SJCRH30 (cell line): ENCODE measurements around the gene PCDHB8. TPM values are rescaled to one million over a fixed set of nuclear protein-coding genes. Genes with fewer than 3 reads are reported as not detected.
"Not testable (repeated sequence)": the region's sequence is repeated elsewhere in the genome, so short reads cannot be mapped to it uniquely, and the experiment has no call there.

ENCODE experiments used
- DNase-seq, 2 experiments: peaks; one replicate each; pipeline ENCODE4 v3.0.0-alpha.2; 2015 to 2020
- H3K27ac ChIP-seq: fragments of 250-450 bp; sonication (Bioruptor Pico); 2 replicates; pipeline ENCODE4 v1.5.1; 2020; ENCODE audit warnings: mild to moderate bottlenecking, moderate library complexity
- H3K27me3 ChIP-seq: fragments of 250-450 bp; sonication (Bioruptor Pico); 2 replicates; pipeline ENCODE4 v1.5.1; 2020; ENCODE audit warnings: mild to moderate bottlenecking, moderate library complexity
- H3K36me3 ChIP-seq: fragments of 250-450 bp; sonication (Bioruptor Pico); 2 replicates; pipeline ENCODE4 v1.5.1; 2020; ENCODE audit warnings: mild to moderate bottlenecking, moderate library complexity
- H3K4me1 ChIP-seq: fragments of 250-450 bp; sonication (Bioruptor Pico); 2 replicates; pipeline ENCODE4 v1.5.1; 2020; ENCODE audit warnings: mild to moderate bottlenecking, moderate library complexity
- H3K4me3 ChIP-seq: fragments of 250-450 bp; sonication (Bioruptor Pico); 2 replicates; pipeline ENCODE4 v1.5.1; 2020; ENCODE audit warnings: mild to moderate bottlenecking, moderate library complexity
- H3K9me3 ChIP-seq: fragments of 250-450 bp; sonication (Bioruptor Pico); replicated peaks from 2 replicates; pipeline ENCODE4 v1.5.1; 2020; ENCODE audit warnings: mild to moderate bottlenecking, moderate library complexity
- total RNA-seq: library from RNA; depleted of rRNA; stranded (reverse); fragments of >200 nt; shearing (Covaris generic); gene quantifications from 2 replicates; pipeline ENCODE4 v1.2.3, GENCODE V29; 2014; rRNA removed

PCDHB8 gene
- total RNA-seq, result 17.8 and 18.6 TPM in 2 replicates

DNA sequence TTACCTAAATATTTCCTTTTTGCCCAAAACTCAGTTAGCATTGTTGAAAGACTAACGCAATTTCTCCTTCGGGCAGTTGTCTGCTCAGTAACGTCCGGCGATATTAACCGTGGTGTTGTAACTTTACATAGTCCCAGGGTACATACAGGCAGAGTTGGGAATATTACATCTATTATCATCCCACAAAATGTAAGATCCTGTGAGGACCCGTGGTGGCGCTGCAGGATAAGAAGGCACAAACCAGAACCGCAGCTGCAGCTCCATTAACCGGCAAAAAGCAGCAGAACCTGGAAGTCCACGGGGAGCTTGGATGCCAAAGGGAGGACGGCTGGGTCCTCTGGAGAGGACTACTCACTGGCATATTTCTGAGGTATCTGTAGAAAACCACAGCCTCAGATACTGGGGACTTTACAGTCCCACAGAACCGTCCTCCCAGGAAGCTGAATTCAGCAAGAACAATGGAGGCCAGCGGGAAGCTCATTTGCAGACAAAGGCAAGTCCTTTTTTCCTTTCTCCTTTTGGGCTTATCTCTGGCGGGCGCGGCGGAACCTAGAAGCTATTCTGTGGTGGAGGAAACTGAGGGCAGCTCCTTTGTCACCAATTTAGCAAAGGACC lies at the start of gene PCDHB8:
PCDHB8 (plus strand) TSS at position 214 of the 615 bp plus-strand sequence; CDS start at position 459, 245 bp downstream.
- peaks cover 12% of the 10 kb centered on the region; the same call in 1 of the 2 replicates for H3K9me3 ChIP-seq
- DNase-seq, result peak; percentile 47 to 71
- not testable (repeated sequence) for H3K27me3 ChIP-seq, H3K27ac ChIP-seq, H3K4me1 ChIP-seq
- peak within 1 kb of the TSS; percentile 59 for H3K4me3 ChIP-seq
- H3K36me3 ChIP-seq, result peaks cover 18% of the 10 kb centered on the region

DNA sequence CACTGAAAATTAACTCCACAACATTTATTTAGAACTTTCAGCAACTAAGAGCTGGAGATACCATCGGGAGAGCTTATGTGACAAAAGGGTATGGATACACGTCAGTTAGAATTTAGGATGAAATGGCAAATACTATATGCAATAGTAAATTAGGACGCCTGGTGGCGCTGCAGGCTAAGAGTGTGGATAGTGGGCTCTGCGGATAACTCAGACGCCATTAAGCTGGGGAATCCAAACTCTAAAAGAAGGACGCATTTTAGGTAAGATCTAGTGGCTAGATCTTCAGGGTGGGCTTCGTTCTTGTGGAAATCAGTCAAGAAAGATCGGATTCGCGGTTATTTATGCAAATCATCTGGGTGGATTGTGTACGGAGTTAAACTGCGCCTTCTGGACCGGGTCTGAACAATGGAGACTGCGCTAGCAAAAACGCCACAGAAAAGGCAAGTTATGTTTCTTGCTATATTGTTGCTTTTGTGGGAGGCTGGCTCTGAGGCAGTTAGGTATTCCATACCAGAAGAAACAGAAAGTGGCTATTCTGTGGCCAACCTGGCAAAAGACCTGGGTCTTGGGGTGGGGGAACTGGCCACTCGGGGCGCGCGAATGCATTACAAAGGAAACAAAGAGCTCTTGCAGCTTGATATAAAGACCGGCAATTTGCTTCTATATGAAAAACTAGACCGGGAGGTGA lies 42.4 kb upstream of the PCDHB8 start, which contains the start of gene PCDHB5:
PCDHB5 (plus strand) TSS at position 177 of the 688 bp plus-strand sequence; CDS start at position 406, 229 bp downstream.
- Histone ChIP-seq H3K9me3 (no peaks in the 10 kb centered on the region), H3K4me3 (peak within 1 kb of the TSS; percentile 70), H3K27me3 (no peaks in the 10 kb centered on the region), H3K4me1 (no peaks in the 10 kb centered on the region), H3K36me3 (0 out of 2 replicates have a peak, but pooled peaks cover 6% of the 10 kb centered on the region), H3K27ac (peak within 1 kb of the TSS; percentile 76)
- DNase-seq, result peak; percentile 55 to 81

DNA sequence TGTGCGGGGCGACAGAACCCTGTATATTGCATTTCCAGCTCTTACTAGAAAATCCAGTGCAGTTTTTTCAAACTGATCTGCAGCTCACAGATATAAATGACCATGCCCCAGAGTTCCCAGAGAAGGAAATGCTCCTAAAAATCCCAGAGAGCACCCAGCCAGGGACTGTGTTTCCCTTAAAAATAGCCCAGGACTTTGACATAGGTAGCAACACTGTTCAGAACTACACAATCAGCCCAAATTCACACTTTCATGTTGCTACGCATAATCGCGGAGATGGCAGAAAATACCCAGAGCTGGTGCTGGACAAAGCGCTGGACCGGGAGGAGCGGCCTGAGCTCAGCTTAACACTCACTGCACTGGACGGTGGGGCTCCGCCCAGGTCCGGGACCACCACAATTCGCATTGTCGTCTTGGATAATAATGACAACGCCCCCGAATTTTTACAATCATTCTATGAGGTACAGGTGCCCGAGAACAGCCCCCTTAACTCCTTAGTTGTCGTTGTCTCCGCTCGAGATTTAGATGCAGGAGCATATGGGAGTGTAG lies 41.8 kb upstream of the PCDHB8 start:
- Histone ChIP-seq H3K27me3 (no peaks in the 10 kb centered on the region), H3K27ac (peak overlapping the region; percentile 76), H3K4me3 (peak overlapping the region; percentile 70), H3K36me3 (0 out of 2 replicates have a peak, but pooled peaks cover 6% of the 10 kb centered on the region), H3K9me3 (no peaks in the 10 kb centered on the region), H3K4me1 (no peaks in the 10 kb centered on the region)
- no peak for DNase-seq

DNA sequence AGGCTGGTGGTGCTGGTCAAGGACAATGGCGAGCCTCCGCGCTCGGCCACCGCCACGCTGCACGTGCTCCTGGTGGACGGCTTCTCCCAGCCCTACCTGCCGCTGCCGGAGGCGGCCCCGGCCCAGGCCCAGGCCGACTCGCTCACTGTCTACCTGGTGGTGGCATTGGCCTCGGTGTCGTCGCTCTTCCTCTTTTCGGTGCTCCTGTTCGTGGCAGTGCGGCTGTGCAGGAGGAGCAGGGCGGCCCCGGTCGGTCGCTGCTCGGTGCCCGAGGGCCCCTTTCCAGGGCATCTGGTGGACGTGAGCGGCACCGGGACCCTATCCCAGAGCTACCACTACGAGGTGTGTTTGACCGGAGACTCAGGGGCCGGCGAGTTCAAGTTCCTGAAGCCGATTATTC lies 40.2 kb upstream of the PCDHB8 start:
- H3K27ac ChIP-seq, H3K4me1 ChIP-seq, DNase-seq, H3K27me3 ChIP-seq, H3K36me3 ChIP-seq, H3K9me3 ChIP-seq, H3K4me3 ChIP-seq: not testable (repeated sequence)

DNA sequence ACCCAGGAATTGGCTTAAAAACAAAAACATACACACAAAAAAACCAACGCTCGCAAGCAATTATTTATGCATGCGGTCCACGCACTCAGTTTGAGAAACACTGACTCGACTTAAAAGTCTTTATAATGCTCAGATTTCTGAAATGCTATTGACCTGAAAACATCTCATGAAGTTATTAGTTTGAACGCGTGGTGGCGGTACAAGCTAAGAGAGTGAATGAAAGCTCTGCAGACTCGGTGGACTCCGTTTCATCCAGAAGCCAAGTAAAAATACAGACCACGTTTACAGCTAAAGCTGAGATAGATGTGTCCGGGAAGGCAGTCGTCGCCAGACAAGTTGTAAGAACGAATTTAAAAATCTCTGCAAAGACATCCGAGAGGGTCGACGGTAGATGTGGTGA lies 27.8 kb upstream of the PCDHB8 start, which contains the start of gene PCDHB6:
PCDHB6 (plus strand) TSS at position 246 of the 400 bp plus-strand sequence. CDS start 201 bp downstream, outside the sequence.
- H3K9me3 ChIP-seq, result no peaks in the 10 kb centered on the region
- no peak for DNase-seq
- no peak within 1 kb of the TSS for H3K4me3 ChIP-seq
- 0 out of 2 replicates have a peak, but pooled peaks cover 3% of the 10 kb centered on the region for H3K27me3 ChIP-seq
- no peaks in the 10 kb centered on the region for H3K36me3 ChIP-seq
- H3K4me1 ChIP-seq, result no peaks in the 10 kb centered on the region
- no peak within 1 kb of the TSS for H3K27ac ChIP-seq

DNA sequence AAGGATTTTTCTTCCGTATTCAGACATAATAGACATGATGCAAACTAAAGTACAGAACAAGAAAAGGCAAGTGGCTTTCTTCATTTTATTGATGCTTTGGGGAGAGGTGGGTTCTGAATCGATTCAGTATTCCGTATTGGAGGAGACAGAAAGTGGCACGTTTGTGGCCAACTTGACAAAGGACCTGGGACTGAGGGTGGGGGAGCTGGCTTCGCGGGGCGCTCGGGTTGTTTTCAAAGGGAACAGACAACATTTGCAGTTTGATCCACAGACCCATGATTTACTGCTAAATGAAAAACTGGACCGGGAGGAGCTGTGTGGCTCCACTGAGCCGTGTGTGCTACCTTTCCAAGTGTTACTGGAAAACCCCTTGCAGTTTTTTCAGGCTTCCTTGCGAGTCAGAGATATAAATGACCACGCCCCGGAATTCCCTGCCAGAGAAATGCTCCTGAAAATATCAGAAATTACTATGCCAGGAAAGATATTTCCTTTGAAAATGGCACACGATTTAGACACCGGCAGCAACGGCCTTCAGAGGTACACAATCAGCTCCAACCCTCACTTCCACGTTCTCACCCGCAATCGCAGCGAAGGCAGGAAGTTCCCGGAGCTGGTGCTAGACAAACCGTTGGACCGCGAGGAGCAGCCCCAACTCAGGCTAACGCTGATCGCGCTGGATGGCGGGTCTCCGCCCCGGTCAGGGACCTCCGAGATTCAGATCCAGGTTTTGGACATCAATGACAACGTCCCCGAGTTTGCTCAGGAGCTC lies 27.2 kb upstream of the PCDHB8 start:
- H3K27ac ChIP-seq, result no peak overlapping the region
- 0 out of 2 replicates have a peak, but pooled peaks cover 3% of the 10 kb centered on the region for H3K27me3 ChIP-seq
- no peak for DNase-seq
- H3K36me3 ChIP-seq, result no peaks in the 10 kb centered on the region
- no peaks in the 10 kb centered on the region for H3K9me3 ChIP-seq
- no peaks in the 10 kb centered on the region for H3K4me1 ChIP-seq
- no peak overlapping the region for H3K4me3 ChIP-seq

DNA sequence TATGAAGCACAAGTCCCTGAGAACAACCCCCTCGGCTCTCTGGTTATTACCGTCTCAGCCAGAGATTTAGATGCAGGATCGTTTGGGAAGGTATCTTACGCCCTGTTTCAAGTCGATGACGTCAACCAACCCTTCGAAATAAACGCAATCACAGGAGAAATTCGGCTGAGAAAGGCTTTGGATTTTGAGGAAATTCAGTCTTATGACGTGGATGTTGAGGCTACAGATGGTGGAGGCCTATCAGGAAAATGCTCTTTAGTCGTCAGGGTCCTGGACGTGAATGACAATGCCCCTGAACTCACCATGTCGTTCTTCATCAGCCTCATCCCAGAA lies 26.6 kb upstream of the PCDHB8 start:
- Histone ChIP-seq H3K36me3 (no peaks in the 10 kb centered on the region), H3K4me3 (no peak overlapping the region), H3K9me3 (no peaks in the 10 kb centered on the region), H3K27ac (no peak overlapping the region), H3K4me1 (no peaks in the 10 kb centered on the region), H3K27me3 (0 out of 2 replicates have a peak, but pooled peaks cover 3% of the 10 kb centered on the region)
- DNase-seq, result no peak

DNA sequence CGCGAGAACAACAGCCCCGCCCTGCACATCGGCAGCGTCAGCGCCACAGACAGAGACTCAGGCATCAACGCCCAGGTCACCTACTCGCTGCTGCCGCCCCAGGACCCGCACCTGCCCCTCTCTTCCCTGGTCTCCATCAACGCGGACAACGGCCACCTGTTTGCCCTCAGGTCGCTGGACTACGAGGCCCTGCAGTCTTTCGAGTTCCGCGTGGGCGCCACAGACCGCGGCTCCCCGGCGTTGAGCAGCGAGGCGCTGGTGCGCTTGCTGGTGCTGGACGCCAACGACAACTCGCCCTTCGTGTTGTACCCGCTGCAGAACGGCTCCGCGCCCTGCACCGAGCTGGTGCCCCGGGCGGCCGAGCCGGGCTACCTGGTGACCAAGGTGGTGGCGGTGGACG lies 26.0 kb upstream of the PCDHB8 start:
- H3K9me3 ChIP-seq, H3K27me3 ChIP-seq, H3K4me1 ChIP-seq, H3K36me3 ChIP-seq, H3K27ac ChIP-seq, DNase-seq, H3K4me3 ChIP-seq: not testable (repeated sequence)

DNA sequence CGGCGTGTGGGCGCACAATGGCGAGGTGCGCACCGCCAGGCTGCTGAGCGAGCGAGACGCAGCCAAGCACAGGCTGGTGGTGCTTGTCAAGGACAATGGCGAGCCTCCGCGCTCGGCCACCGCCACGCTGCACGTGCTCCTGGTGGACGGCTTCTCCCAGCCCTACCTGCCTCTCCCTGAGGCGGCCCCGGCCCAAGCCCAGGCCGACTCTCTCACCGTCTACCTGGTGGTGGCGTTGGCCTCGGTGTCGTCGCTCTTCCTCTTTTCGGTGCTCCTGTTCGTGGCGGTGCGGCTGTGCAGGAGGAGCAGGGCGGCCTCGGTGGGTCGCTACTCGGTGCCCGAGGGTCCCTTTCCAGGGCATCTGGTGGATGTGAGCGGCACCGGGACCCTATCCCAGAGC lies 25.5 kb upstream of the PCDHB8 start:
- H3K4me3 ChIP-seq, H3K27ac ChIP-seq, H3K27me3 ChIP-seq, H3K36me3 ChIP-seq, H3K4me1 ChIP-seq, H3K9me3 ChIP-seq, DNase-seq: not testable (repeated sequence)

DNA sequence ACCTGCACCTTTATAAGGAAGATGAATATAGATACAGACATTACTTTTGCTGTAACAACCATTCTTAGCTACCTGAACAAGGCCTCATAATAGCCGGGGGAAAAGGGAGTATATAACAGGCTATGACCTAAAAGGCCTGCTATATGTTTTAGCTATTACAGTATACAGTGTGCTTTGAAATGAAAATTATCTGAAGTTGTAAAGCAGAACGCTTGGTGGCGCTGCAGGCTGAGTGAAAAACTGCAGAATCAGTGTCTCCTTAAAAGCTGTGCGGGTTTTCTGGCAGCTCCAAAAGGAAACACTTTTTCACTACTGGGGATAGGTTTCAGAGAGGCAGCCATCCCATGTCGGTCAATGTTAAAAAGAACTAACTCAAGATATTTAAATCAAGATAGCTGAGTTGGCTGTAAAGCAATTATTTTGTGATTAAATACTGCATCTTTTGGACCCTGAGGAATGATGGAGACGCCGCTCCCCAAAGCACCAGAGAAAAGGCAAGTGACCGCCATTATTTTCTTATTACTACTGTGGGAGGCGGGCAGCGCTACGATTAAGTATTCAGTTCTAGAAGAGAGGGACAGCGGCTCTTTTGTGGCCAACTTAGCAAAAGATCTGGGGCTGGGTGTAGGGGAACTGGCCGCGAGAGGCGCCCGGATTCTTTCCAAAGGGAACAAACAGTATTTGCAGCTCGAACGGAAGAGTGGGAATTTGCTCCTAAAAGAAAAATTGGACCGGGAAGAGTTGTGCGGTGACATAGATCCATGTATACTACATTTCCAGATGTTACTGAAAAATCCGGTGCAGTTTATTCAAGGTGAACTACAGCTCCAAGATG lies 21.8 kb upstream of the PCDHB8 start:
- Histone ChIP-seq H3K4me3 (no peak overlapping the region), H3K27ac (no peak overlapping the region), H3K4me1 (no peaks in the 10 kb centered on the region), H3K9me3 (no peaks in the 10 kb centered on the region), H3K36me3 (no peaks in the 10 kb centered on the region), H3K27me3 (0 out of 2 replicates have a peak, but pooled peaks cover 3% of the 10 kb centered on the region)
- DNase-seq, result peak in 1 of 2 experiments; percentile 34

DNA sequence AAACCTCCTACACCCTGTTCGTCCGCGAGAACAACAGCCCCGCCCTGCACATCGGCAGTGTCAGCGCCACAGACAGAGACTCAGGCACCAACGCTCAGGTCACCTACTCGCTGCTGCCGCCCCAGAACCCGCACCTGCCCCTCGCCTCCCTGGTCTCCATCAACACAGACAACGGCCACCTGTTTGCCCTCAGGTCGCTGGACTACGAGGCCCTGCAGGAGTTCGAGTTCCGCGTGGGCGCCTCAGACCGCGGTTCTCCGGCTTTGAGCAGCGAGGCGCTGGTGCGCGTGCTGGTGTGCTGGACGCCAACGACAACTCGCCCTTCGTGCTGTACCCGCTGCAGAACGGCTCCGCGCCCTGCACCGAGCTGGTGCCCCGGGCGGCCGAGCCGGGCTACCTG lies 20.2 kb upstream of the PCDHB8 start:
- not testable (repeated sequence) for H3K27me3 ChIP-seq, H3K4me1 ChIP-seq, DNase-seq, H3K36me3 ChIP-seq, H3K4me3 ChIP-seq, H3K27ac ChIP-seq, H3K9me3 ChIP-seq

DNA sequence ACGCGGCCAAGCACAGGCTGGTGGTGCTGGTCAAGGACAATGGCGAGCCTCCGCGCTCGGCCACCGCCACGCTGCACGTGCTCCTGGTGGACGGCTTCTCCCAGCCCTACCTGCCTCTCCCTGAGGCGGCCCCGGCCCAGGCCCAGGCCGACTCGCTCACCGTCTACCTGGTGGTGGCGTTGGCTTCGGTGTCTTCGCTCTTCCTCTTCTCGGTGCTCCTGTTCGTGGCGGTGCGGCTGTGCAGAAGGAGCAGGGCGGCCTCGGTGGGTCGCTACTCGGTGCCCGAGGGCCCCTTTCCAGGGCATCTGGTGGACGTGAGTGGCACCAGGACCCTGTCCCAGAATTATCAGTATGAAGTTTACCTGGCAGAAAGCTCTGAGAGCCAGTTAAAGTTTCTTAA lies 19.7 kb upstream of the PCDHB8 start:
- H3K36me3 ChIP-seq, H3K27ac ChIP-seq, H3K4me3 ChIP-seq, DNase-seq, H3K4me1 ChIP-seq, H3K9me3 ChIP-seq, H3K27me3 ChIP-seq: not testable (repeated sequence)

DNA sequence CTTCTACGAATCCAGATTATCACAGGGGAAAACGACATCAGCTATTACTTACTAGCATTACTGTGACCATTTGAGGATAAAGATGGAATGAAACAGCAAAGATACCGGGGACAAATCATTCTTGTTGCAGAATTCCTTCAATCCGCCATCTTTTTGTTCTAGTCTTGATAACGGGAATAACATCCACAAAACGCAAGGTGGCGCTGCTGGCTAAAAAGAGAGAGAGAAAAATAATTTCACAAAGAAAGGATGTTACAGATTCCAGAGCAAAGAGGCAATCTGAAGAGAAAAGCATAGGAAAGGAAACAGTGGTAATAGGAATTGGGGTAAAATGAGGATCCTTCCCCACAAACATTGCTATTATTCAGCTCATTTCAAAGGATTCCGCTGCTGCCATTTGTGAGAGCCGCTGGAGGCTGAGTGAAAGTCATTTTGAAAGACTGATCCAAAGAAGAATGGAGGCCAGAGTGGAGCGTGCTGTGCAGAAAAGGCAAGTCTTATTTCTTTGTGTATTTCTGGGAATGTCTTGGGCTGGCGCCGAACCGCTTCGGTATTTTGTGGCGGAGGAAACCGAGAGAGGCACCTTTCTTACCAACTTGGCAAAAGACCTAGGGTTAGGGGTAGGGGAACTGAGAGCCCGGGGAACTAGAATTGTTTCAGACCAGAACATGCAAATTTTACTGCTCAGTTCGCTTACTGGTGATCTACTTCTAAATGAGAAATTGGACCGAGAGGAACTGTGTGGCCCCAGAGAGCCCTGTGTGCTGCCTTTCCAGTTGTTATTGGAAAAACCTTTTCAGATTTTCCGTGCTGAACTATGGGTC lies 5.0 kb upstream of the PCDHB8 start, which contains the start of gene PCDHB7:
PCDHB7 (plus strand) TSS at position 264 of the 824 bp plus-strand sequence; CDS start at position 456, 192 bp downstream.
- peak; percentile 52 to 76 for DNase-seq
- H3K4me1 ChIP-seq, result peaks cover 3% of the 10 kb centered on the region
- H3K36me3 ChIP-seq, result no peaks in the 10 kb centered on the region; the same call in 1 of the 2 replicates
- H3K27me3 ChIP-seq, result no peaks in the 10 kb centered on the region
- 0 out of 2 replicates have a peak, but pooled peaks cover 4% of the 10 kb centered on the region for H3K9me3 ChIP-seq
- H3K27ac ChIP-seq, result no peak within 1 kb of the TSS
- H3K4me3 ChIP-seq, result peak within 1 kb of the TSS; percentile 48
